NCI-H187 treated with DMSO at 0.1 percent for 48 hours (cell line): ENCODE results near the gene COL27A1.

ENCODE experiments used
- DNase-seq: peaks from one replicate; lab custom pipeline; 2025; lab: John Stamatoyannopoulos, UW

The COL27A1 gene

GRCh38 chr9:114149181-114149580, 6.2 kb upstream of the COL27A1 start:
- DNase-seq, result no peak

- no peak for DNase-seq
Measured at GRCh38 chr9:114149765-114150340, 5.5 kb upstream of the COL27A1 start.

- no peak for DNase-seq
Measured at GRCh38 chr9:114150608-114151007, 4.7 kb upstream of the COL27A1 start.

- DNase-seq, result no peak
Measured at GRCh38 chr9:114151426-114151956, 3.8 kb upstream of the COL27A1 start.

GRCh38 chr9:114153761-114154599, 1.4 kb upstream of the COL27A1 start:
- no peak for DNase-seq

GRCh38 chr9:114154600-114155102, 686 bp upstream of the COL27A1 start:
- no peak for DNase-seq

GRCh38 chr9:114155995-114156656, 789 bp downstream of the COL27A1 start:
- DNase-seq, result no peak

- no peak for DNase-seq
Measured at GRCh38 chr9:114156657-114157421, 1.5 kb downstream of the COL27A1 start.

- no peak for DNase-seq
Measured at GRCh38 chr9:114157516-114158176, 2.3 kb downstream of the COL27A1 start.

GRCh38 chr9:114158482-114159130, 3.3 kb downstream of the COL27A1 start:
- DNase-seq, result no peak

- DNase-seq, result no peak
Measured at GRCh38 chr9:114159691-114160090, 4.4 kb downstream of the COL27A1 start.

- DNase-seq, result no peak
Measured at GRCh38 chr9:114161513-114161912, 6.2 kb downstream of the COL27A1 start.

- no peak for DNase-seq
Measured at GRCh38 chr9:114163517-114163951, 8.2 kb downstream of the COL27A1 start.

- no peak for DNase-seq
Measured at GRCh38 chr9:114164191-114164794, 9.0 kb downstream of the COL27A1 start.

- DNase-seq, result no peak
Measured at GRCh38 chr9:114165407-114166102, 10.2 kb downstream of the COL27A1 start.

- no peak for DNase-seq
Measured at GRCh38 chr9:114166103-114166470, 10.8 kb downstream of the COL27A1 start.

GRCh38 chr9:114166614-114167572, 11.6 kb downstream of the COL27A1 start:
- DNase-seq, result no peak

GRCh38 chr9:114167591-114168091, 12.3 kb downstream of the COL27A1 start:
- no peak for DNase-seq
